ENCODE data around the gene PCDH19.
"Not testable (repeated sequence)": the region's sequence is repeated elsewhere in the genome, so short reads cannot be mapped to it uniquely, and the experiment has no call there.

PCDH19 gene

GRCh38 chrX:100409610-100410590 lies at the start of gene PCDH19:
PCDH19 (minus strand) TSS chrX:100410273; CDS start chrX:100408597, 1,676 bp downstream.
- no peak for DNase-seq

- DNase-seq, result no peak
These were observed 39.9 kb upstream of the PCDH19 start for GRCh38 chrX:100449696-100450608.

GRCh38 chrX:100447655-100448397 lies 37.8 kb upstream of the PCDH19 start:
- DNase-seq, result no peak

- DNase-seq, result no peak
These were observed 35.5 kb upstream of the PCDH19 start for GRCh38 chrX:100445593-100445992.

- not testable (repeated sequence) for DNase-seq
These were observed 31.2 kb upstream of the PCDH19 start for GRCh38 chrX:100441321-100441720.

- no peak for DNase-seq
These were observed 29.9 kb upstream of the PCDH19 start for GRCh38 chrX:100440006-100440405.

- DNase-seq, result no peak
These were observed 25.7 kb upstream of the PCDH19 start for GRCh38 chrX:100435726-100436125.

- DNase-seq, result no peak
These were observed 13.9 kb upstream of the PCDH19 start for GRCh38 chrX:100424012-100424411.

- DNase-seq, result no peak
These were observed 8.5 kb upstream of the PCDH19 start for GRCh38 chrX:100418556-100418955.

GRCh38 chrX:100417681-100418080 lies 7.6 kb upstream of the PCDH19 start:
- no peak for DNase-seq

GRCh38 chrX:100413229-100413628 lies 3.2 kb upstream of the PCDH19 start:
- DNase-seq, result peak; percentile 18

GRCh38 chrX:100411802-100412715 lies 2.0 kb upstream of the PCDH19 start:
- no peak for DNase-seq

GRCh38 chrX:100410901-100411801 lies 1.1 kb upstream of the PCDH19 start:
- no peak for DNase-seq

- DNase-seq, result no peak
These were observed 1.1 kb downstream of the PCDH19 start for GRCh38 chrX:100408713-100409609.

GRCh38 chrX:100407784-100408712 lies 2.0 kb downstream of the PCDH19 start:
- DNase-seq, result no peak

- DNase-seq, result no peak
These were observed 2.8 kb downstream of the PCDH19 start for GRCh38 chrX:100407147-100407783.

GRCh38 chrX:100405424-100405823 lies 4.6 kb downstream of the PCDH19 start:
- DNase-seq, result no peak

GRCh38 chrX:100404851-100405250 lies 5.2 kb downstream of the PCDH19 start:
- DNase-seq, result no peak
